GM23338 (cell line): Measurements from ENCODE around the gene NYAP2. TPM values are rescaled to one million over a fixed set of nuclear protein-coding genes. Genes with fewer than 3 reads are reported as not detected.

Experiments used
- ATAC-seq: fragments of 200-7000 bp; cut with Tn5 transposase; 3 replicates; pipeline ENCODE4 v1.9.1; 2020
- DNase-seq: peaks from one replicate; pipeline ENCODE4 v3.0.0-alpha.2; 2015; ENCODE audit warnings: low spot score
- H2AFZ ChIP-seq: fragments of 200-600 bp; sonication (generic); 2 replicates; pipeline ENCODE4 v1.8.0; 2016; ENCODE audit warnings: antibody characterized with exemption, mild to moderate bottlenecking, moderate library complexity
- H3F3A ChIP-seq: fragments of 200-600 bp; sonication (generic); replicated peaks from 2 replicates; pipeline ENCODE4 v1.8.0; 2017; ENCODE audit warnings: antibody characterized with exemption, mixed run types, low read depth
- H3K27ac ChIP-seq: fragments of 200-600 bp; sonication (generic); 2 replicates; pipeline ENCODE4 v1.6.1; 2016; ENCODE audit warnings: low read depth
- H3K27me3 ChIP-seq: fragments of 200-600 bp; sonication (generic); 2 replicates; pipeline ENCODE4 v1.8.0; 2016; ENCODE audit warnings: mild to moderate bottlenecking, mixed run types, moderate library complexity; ENCODE audit not compliant: insufficient read depth
- H3K36me3 ChIP-seq: fragments of 200-600 bp; sonication (generic); 2 replicates; pipeline ENCODE4 v1.8.0; 2016; ENCODE audit warnings: mild to moderate bottlenecking; ENCODE audit not compliant: insufficient read depth
- H3K4me1 ChIP-seq: fragments of 200-600 bp; sonication (generic); 2 replicates; pipeline ENCODE4 v1.8.0; 2016; ENCODE audit warnings: mild to moderate bottlenecking, moderate library complexity; ENCODE audit not compliant: insufficient read depth
- H3K4me2 ChIP-seq: fragments of 200-600 bp; sonication (generic); 2 replicates; pipeline ENCODE4 v1.7.1; 2017; ENCODE audit warnings: mixed run types
- H3K4me3 ChIP-seq: fragments of 200-600 bp; sonication (generic); 2 replicates; pipeline ENCODE4 v1.6.1; 2016; ENCODE audit warnings: mixed run types
- H3K79me2 ChIP-seq: fragments of 200-600 bp; sonication (generic); replicated peaks from 2 replicates; pipeline ENCODE4 v1.8.0; 2017; ENCODE audit warnings: mild to moderate bottlenecking; ENCODE audit not compliant: insufficient read depth
- H3K9me2 ChIP-seq: fragments of 200-600 bp; sonication (generic); 2 replicates; pipeline ENCODE4 v1.8.0; 2017; ENCODE audit not compliant: insufficient read depth
- H4K20me1 ChIP-seq: fragments of 200-600 bp; sonication (generic); replicated peaks from 2 replicates; pipeline ENCODE4 v1.8.0; 2017; ENCODE audit warnings: mild to moderate bottlenecking; ENCODE audit not compliant: insufficient read depth
- H3K27ac Mint-ChIP-seq: 2 replicates; pipeline ENCODE4 v1.8.0; 2020; ENCODE audit warnings: inconsistent platforms, mild to moderate bottlenecking, moderate library complexity, mixed read lengths
- H3K27me3 Mint-ChIP-seq: 3 replicates; pipeline ENCODE4 v1.8.0; 2022; ENCODE audit warnings: low read depth, mild to moderate bottlenecking, moderate library complexity, mixed read lengths, inconsistent platforms; ENCODE audit not compliant: insufficient read depth, poor library complexity
- H3K36me3 Mint-ChIP-seq: 3 replicates; pipeline ENCODE4 v1.8.0; 2021; ENCODE audit warnings: low read depth, mild to moderate bottlenecking, inconsistent platforms, moderate library complexity, mixed read lengths
- H3K4me1 Mint-ChIP-seq: 3 replicates; pipeline ENCODE4 v1.8.0; 2020; ENCODE audit warnings: mild to moderate bottlenecking, inconsistent platforms, mixed read lengths
- H3K4me3 Mint-ChIP-seq: 3 replicates; pipeline ENCODE4 v1.8.0; 2021; ENCODE audit warnings: moderate library complexity, mild to moderate bottlenecking, inconsistent platforms, mixed read lengths
- H3K9me3 Mint-ChIP-seq: 3 replicates; pipeline ENCODE4 v1.8.0; 2020; ENCODE audit warnings: moderate library complexity, mild to moderate bottlenecking, inconsistent platforms, mixed read lengths
- CREB1 ChIP-seq: fragments of 250-450 bp; sonication (Bioruptor Pico); IDR thresholded peaks from 2 replicates; pipeline ENCODE4 v1.5.0; 2020; ENCODE audit warnings: low read depth, mild to moderate bottlenecking, moderate library complexity
- CTCF ChIP-seq, 2 experiments: fragments of 200-600 bp in 1 of 2; sonication (generic) in 1 of 2; conservative IDR thresholded peaks; 2 replicates each; pipeline versions ENCODE4 v1.5.1 to v1.6.1; 2016 to 2017; ENCODE audit warnings: antibody characterized with exemption in 2 of 2, low read depth in 2 of 2, mild to moderate bottlenecking in 2 of 2, moderate library complexity in 1 of 2
- EZH2 ChIP-seq: fragments of 200-600 bp; sonication (generic); IDR thresholded peaks from one replicate; pipeline ENCODE4 v1.8.0; 2017; ENCODE audit warnings: antibody characterized with exemption, mild to moderate bottlenecking, low read depth; ENCODE audit not compliant: unreplicated experiment
- NANOG ChIP-seq: IDR thresholded peaks from 2 replicates; pipeline ENCODE4 v1.6.1; 2016; ENCODE audit warnings: antibody characterized with exemption, borderline replicate concordance
- POLR2AphosphoS5 ChIP-seq: IDR thresholded peaks from 2 replicates; pipeline ENCODE4 v1.6.1; 2016; ENCODE audit warnings: antibody characterized with exemption, low read depth
- STAT1 ChIP-seq: IDR thresholded peaks from one replicate; pipeline ENCODE4 v1.6.1; 2016; ENCODE audit warnings: antibody characterized with exemption; ENCODE audit not compliant: unreplicated experiment
- ZNF114 ChIP-seq: fragments of 250-450 bp; sonication (Bioruptor Pico); IDR thresholded peaks from 2 replicates; pipeline ENCODE4 v1.5.0; 2020; ENCODE audit warnings: mild to moderate bottlenecking, moderate library complexity
- ZNF331 ChIP-seq: fragments of 250-450 bp; sonication (Bioruptor Pico); IDR thresholded peaks from 2 replicates; pipeline ENCODE4 v1.5.0; 2020; ENCODE audit warnings: low read depth, mild to moderate bottlenecking, moderate library complexity
- polyA plus RNA-seq: library from polyadenylated mRNA; unstranded; fragments of >200 nt; fragmentation: Nextera tagmentation; extraction: Ambion mirVana; gene quantifications from 2 replicates; pipeline ENCODE4 v1.2.1, GENCODE V29; 2016
- total RNA-seq: library from RNA; depleted of rRNA; stranded (reverse); fragments of >200 nt; shearing (Covaris generic); gene quantifications from 2 replicates; pipeline ENCODE4 v1.2.3, GENCODE V29; 2014
- TF ChIP-seq, protein P1 (sequence below): IDR thresholded peaks from one replicate; pipeline ENCODE4 v1.6.1; 2018; ENCODE audit warnings: antibody characterized with exemption; ENCODE audit not compliant: unreplicated experiment
- TF ChIP-seq, protein P2 (sequence below): fragments of 250-450 bp; sonication (Bioruptor Pico); IDR thresholded peaks from 2 replicates; pipeline ENCODE4 v1.5.0; 2020; ENCODE audit warnings: mild to moderate bottlenecking, moderate library complexity

The NYAP2 gene
- total and polyA plus RNA-seq, 2 experiments from 2014 or later, result not detected

DNA sequence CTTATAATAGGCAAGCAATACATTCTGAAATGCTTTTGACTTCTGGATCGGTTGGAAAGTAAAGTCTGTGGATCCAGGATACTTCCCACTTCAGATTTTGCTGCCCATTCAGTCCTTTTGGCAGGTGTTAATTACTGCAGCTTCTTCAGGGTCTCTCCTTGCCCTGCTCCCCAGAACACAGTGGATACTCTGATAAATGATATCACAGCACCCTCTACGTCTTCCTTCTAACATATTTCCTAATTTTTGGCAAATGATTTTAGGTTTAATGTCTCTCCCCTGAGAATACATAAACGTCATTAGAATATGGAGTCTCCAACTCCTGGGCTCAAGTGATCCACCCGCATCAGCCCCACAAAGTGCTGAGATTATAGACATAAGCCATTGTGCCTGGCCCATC, 249.8 kb downstream of the NYAP2 start (continued):
- TF ChIP-seq ZNF114, result no peak
- TF ChIP-seq, protein P1, sequence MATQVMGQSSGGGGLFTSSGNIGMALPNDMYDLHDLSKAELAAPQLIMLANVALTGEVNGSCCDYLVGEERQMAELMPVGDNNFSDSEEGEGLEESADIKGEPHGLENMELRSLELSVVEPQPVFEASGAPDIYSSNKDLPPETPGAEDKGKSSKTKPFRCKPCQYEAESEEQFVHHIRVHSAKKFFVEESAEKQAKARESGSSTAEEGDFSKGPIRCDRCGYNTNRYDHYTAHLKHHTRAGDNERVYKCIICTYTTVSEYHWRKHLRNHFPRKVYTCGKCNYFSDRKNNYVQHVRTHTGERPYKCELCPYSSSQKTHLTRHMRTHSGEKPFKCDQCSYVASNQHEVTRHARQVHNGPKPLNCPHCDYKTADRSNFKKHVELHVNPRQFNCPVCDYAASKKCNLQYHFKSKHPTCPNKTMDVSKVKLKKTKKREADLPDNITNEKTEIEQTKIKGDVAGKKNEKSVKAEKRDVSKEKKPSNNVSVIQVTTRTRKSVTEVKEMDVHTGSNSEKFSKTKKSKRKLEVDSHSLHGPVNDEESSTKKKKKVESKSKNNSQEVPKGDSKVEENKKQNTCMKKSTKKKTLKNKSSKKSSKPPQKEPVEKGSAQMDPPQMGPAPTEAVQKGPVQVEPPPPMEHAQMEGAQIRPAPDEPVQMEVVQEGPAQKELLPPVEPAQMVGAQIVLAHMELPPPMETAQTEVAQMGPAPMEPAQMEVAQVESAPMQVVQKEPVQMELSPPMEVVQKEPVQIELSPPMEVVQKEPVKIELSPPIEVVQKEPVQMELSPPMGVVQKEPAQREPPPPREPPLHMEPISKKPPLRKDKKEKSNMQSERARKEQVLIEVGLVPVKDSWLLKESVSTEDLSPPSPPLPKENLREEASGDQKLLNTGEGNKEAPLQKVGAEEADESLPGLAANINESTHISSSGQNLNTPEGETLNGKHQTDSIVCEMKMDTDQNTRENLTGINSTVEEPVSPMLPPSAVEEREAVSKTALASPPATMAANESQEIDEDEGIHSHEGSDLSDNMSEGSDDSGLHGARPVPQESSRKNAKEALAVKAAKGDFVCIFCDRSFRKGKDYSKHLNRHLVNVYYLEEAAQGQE, result no peak

- no peak for ATAC-seq
- TF ChIP-seq EZH2 (no peak), POLR2AphosphoS5 (no peak), CREB1 (CRISPR knock-in tag) (no peak), NANOG (no peak), ZNF331 (CRISPR knock-in tag) (no peak), CTCF (conservative IDR thresholded peaks at IDR 0.05; ENCODE audit: low read depth in 2 of 2) (no peak), STAT1 (no peak), ZNF114 (no peak)
- TF ChIP-seq, protein P2, sequence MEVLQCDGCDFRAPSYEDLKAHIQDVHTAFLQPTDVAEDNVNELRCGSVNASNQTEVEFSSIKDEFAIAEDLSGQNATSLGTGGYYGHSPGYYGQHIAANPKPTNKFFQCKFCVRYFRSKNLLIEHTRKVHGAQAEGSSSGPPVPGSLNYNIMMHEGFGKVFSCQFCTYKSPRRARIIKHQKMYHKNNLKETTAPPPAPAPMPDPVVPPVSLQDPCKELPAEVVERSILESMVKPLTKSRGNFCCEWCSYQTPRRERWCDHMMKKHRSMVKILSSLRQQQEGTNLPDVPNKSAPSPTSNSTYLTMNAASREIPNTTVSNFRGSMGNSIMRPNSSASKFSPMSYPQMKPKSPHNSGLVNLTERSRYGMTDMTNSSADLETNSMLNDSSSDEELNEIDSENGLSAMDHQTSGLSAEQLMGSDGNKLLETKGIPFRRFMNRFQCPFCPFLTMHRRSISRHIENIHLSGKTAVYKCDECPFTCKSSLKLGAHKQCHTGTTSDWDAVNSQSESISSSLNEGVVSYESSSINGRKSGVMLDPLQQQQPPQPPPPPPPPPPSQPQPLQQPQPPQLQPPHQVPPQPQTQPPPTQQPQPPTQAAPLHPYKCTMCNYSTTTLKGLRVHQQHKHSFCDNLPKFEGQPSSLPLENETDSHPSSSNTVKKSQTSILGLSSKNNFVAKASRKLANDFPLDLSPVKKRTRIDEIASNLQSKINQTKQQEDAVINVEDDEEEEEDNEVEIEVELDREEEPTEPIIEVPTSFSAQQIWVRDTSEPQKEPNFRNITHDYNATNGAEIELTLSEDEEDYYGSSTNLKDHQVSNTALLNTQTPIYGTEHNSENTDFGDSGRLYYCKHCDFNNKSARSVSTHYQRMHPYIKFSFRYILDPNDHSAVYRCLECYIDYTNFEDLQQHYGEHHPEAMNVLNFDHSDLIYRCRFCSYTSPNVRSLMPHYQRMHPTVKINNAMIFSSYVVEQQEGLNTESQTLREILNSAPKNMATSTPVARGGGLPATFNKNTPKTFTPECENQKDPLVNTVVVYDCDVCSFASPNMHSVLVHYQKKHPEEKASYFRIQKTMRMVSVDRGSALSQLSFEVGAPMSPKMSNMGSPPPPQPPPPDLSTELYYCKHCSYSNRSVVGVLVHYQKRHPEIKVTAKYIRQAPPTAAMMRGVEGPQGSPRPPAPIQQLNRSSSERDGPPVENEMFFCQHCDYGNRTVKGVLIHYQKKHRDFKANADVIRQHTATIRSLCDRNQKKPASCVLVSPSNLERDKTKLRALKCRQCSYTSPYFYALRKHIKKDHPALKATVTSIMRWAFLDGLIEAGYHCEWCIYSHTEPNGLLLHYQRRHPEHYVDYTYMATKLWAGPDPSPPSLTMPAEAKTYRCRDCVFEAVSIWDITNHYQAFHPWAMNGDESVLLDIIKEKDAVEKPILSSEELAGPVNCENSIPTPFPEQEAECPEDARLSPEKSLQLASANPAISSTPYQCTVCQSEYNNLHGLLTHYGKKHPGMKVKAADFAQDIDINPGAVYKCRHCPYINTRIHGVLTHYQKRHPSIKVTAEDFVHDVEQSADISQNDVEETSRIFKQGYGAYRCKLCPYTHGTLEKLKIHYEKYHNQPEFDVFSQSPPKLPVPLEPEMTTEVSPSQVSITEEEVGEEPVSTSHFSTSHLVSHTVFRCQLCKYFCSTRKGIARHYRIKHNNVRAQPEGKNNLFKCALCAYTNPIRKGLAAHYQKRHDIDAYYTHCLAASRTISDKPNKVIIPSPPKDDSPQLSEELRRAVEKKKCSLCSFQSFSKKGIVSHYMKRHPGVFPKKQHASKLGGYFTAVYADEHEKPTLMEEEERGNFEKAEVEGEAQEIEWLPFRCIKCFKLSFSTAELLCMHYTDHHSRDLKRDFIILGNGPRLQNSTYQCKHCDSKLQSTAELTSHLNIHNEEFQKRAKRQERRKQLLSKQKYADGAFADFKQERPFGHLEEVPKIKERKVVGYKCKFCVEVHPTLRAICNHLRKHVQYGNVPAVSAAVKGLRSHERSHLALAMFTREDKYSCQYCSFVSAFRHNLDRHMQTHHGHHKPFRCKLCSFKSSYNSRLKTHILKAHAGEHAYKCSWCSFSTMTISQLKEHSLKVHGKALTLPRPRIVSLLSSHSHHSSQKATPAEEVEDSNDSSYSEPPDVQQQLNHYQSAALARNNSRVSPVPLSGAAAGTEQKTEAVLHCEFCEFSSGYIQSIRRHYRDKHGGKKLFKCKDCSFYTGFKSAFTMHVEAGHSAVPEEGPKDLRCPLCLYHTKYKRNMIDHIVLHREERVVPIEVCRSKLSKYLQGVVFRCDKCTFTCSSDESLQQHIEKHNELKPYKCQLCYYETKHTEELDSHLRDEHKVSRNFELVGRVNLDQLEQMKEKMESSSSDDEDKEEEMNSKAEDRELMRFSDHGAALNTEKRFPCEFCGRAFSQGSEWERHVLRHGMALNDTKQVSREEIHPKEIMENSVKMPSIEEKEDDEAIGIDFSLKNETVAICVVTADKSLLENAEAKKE, result no peak
- TF ChIP-seq, protein P1, result no peak
Observed at GRCh38 chr2:225650041-225650440, 250.5 kb downstream of the NYAP2 start.

More at GRCh38 chr2:225650041-225650440, 250.5 kb downstream of the NYAP2 start:
- no peak overlapping the region for H2AFZ ChIP-seq
- H3K4me1 Mint-ChIP-seq, result no peaks in the 10 kb centered on the region
- H4K20me1 ChIP-seq, result no peaks in the 10 kb centered on the region
- H3K27ac ChIP-seq, result no peak overlapping the region
- H3K27me3 Mint-ChIP-seq, result peaks cover 3% of the 10 kb centered on the region
- H3K27ac Mint-ChIP-seq, result no peak overlapping the region
- no peaks in the 10 kb centered on the region for H3K4me1 ChIP-seq
- no peaks in the 10 kb centered on the region for H3K79me2 ChIP-seq
- no peak overlapping the region for H3K4me3 Mint-ChIP-seq
- peaks cover 3% of the 10 kb centered on the region; the same call in 1 of the 3 replicates for H3K36me3 Mint-ChIP-seq
- H3K36me3 ChIP-seq, result no peaks in the 10 kb centered on the region
- no peak for DNase-seq
- H3K27me3 ChIP-seq, result no peaks in the 10 kb centered on the region
- H3K9me2 ChIP-seq, result peaks cover 4% of the 10 kb centered on the region; the same call in 1 of the 2 replicates
- peaks cover 4% of the 10 kb centered on the region for H3K9me3 Mint-ChIP-seq
- H3K4me3 ChIP-seq, result no peak overlapping the region
- no peak overlapping the region for H3K4me2 ChIP-seq
- no peaks in the 10 kb centered on the region for H3F3A ChIP-seq
